ENCODE measurements around the gene ADGRB3. TPM values are rescaled to one million over a fixed set of nuclear protein-coding genes. Genes with fewer than 3 reads are reported as not detected.

ADGRB3 gene
- total and polyA plus RNA-seq, 2 donors (not counting 1 experiment from before 2014, with no cell fraction given): not detected

- ChIA-PET CTCF (no interaction called here), POLR2A (no interaction called here)
- Histone ChIP-seq H3K27ac (ENCODE audit: low read length in 2 of 2) (no peak overlapping the region), H3K9me3 (ENCODE audit: control extremely low read depth in 1 of 3, control insufficient read depth in 2 of 3, insufficient read depth in 1 of 3, low read length in 2 of 3) (peaks cover 0 to 3% (median 0%) of the 10 kb centered on the region in 3 donors), H3K9ac (ENCODE audit: low read length) (no peak overlapping the region), H4K20me1 (ENCODE audit: control insufficient read depth, insufficient read depth, low read length, poor library complexity, severe bottlenecking) (no peaks in the 10 kb centered on the region), H3K36me3 (replicated peaks in 1 of 2; ENCODE audit: control extremely low read depth in 1 of 2, control insufficient read depth in 1 of 2, extremely low read depth in 1 of 2, insufficient read depth in 2 of 2, low read length in 1 of 2) (no peaks in the 10 kb centered on the region), H3K27me3 (replicated peaks in 1 of 4; ENCODE audit: control extremely low read depth in 1 of 4, control insufficient read depth in 3 of 4, insufficient read depth in 4 of 4, low read length in 3 of 4) (no peaks in the 10 kb centered on the region), H3K4me1 (ENCODE audit: control insufficient read depth in 2 of 2, insufficient read depth in 2 of 2, low read length in 2 of 2) (no peaks in the 10 kb centered on the region), H2AFZ (ENCODE audit: insufficient read depth, low read depth, low read length, poor library complexity, severe bottlenecking) (no peak overlapping the region), H3K4me3 (ENCODE audit: control extremely low read depth in 1 of 5, extremely low read depth in 1 of 5, insufficient read depth in 1 of 5, low read depth in 2 of 5, low read length in 4 of 5) (no peak overlapping the region), H3K79me2 (ENCODE audit: control insufficient read depth, insufficient read depth, low read length) (no peaks in the 10 kb centered on the region), H3K4me2 (replicated peaks; ENCODE audit: low read depth, low read length, poor library complexity, severe bottlenecking) (no peak overlapping the region)
- 95% methylated on average over 2 of the region's 2 CpGs for WGBS (ENCODE audit: insufficient coverage)
- DNase-seq: no peak
- Mint-ChIP-seq H3K4me1 (no peaks in the 10 kb centered on the region), H3K27me3 (no peaks in the 10 kb centered on the region), H3K4me3 (no peak overlapping the region), H3K9me3 (ENCODE audit: insufficient read depth) (no peaks in the 10 kb centered on the region), H3K27ac (no peak overlapping the region)
- no peak for ATAC-seq (ENCODE audit: low read depth)
- TF ChIP-seq CTCF (IDR thresholded peaks at IDR 0.05) (no peak), EZH2 (IDR thresholded peaks at IDR 0.05; ENCODE audit: borderline replicate concordance, insufficient read depth, low read depth, low read length, poor library complexity, severe bottlenecking) (no peak)
- intact Hi-C loops (cut with micrococcal nuclease): no loop called here
Observed at GRCh38 chr6:68680264-68680663, 45.2 kb downstream of the ADGRB3 start.

- H3K27me3 Mint-ChIP-seq: no peaks in the 10 kb centered on the region
- H3K4me1 Mint-ChIP-seq: no peaks in the 10 kb centered on the region
- Histone ChIP-seq H3K36me3 (replicated peaks in 1 of 2; ENCODE audit: control extremely low read depth in 1 of 2, control insufficient read depth in 1 of 2, extremely low read depth in 1 of 2, insufficient read depth in 2 of 2, low read length in 1 of 2) (no peaks in the 10 kb centered on the region), H4K20me1 (ENCODE audit: control insufficient read depth, insufficient read depth, low read length, poor library complexity, severe bottlenecking) (no peaks in the 10 kb centered on the region), H3K79me2 (ENCODE audit: control insufficient read depth, insufficient read depth, low read length) (no peaks in the 10 kb centered on the region), H3K9ac (ENCODE audit: low read length) (no peak overlapping the region), H3K4me1 (ENCODE audit: control insufficient read depth in 2 of 2, insufficient read depth in 2 of 2, low read length in 2 of 2) (no peaks in the 10 kb centered on the region), H3K9me3 (ENCODE audit: control extremely low read depth in 1 of 3, control insufficient read depth in 2 of 3, insufficient read depth in 1 of 3, low read length in 2 of 3) (no peaks in the 10 kb centered on the region), H3K4me3 (ENCODE audit: control extremely low read depth in 1 of 5, extremely low read depth in 1 of 5, insufficient read depth in 1 of 5, low read depth in 2 of 5, low read length in 4 of 5) (no peak overlapping the region), H2AFZ (ENCODE audit: insufficient read depth, low read depth, low read length, poor library complexity, severe bottlenecking) (no peak overlapping the region), H3K27ac (ENCODE audit: low read length in 2 of 2) (no peak overlapping the region), H3K27me3 (replicated peaks in 1 of 4; ENCODE audit: control extremely low read depth in 1 of 4, control insufficient read depth in 3 of 4, insufficient read depth in 4 of 4, low read length in 3 of 4) (no peaks in the 10 kb centered on the region), H3K4me2 (replicated peaks; ENCODE audit: low read depth, low read length, poor library complexity, severe bottlenecking) (no peak overlapping the region)
- TF ChIP-seq EZH2 (IDR thresholded peaks at IDR 0.05; ENCODE audit: borderline replicate concordance, insufficient read depth, low read depth, low read length, poor library complexity, severe bottlenecking): no peak
- no peak for TF ChIP-seq CTCF (IDR thresholded peaks at IDR 0.05)
- intact Hi-C loops (cut with micrococcal nuclease): loop anchor here (2.0 kb wide), 1 partner anchor 29 kb away; no protein-coding TSS in a partner anchor
- no CpG with 5 or more reads among the region's 1 CpG for WGBS (ENCODE audit: insufficient coverage)
- no peaks in the 10 kb centered on the region for H3K9me3 Mint-ChIP-seq (ENCODE audit: insufficient read depth)
- ChIA-PET CTCF (no interaction called here), POLR2A (no interaction called here)
- DNase-seq (no peak), ATAC-seq (ENCODE audit: low read depth) (no peak)
- H3K27ac Mint-ChIP-seq: no peak overlapping the region
- no peak overlapping the region for H3K4me3 Mint-ChIP-seq
Observed at GRCh38 chr6:68689910-68690309, 54.8 kb downstream of the ADGRB3 start.
